Mesendoderm (in vitro differentiated cells): ENCODE measurements around the gene CANT1.

Experiments
- DNase-seq: peaks from one replicate; pipeline ENCODE4 v3.0.0; 2013
- H2AK5ac ChIP-seq: 2 replicates; pipeline ENCODE4 v1.6.1; 2013; ENCODE audit warnings: low read length, inconsistent platforms
- H2BK120ac ChIP-seq: 2 replicates; pipeline ENCODE4 v1.6.1; 2013; ENCODE audit warnings: low read depth, mild to moderate bottlenecking, low read length, moderate library complexity, mixed read lengths
- H2BK15ac ChIP-seq: replicated peaks from 2 replicates; pipeline ENCODE4 v1.6.1; 2013; ENCODE audit warnings: low read depth, mild to moderate bottlenecking, moderate library complexity
- H2BK5ac ChIP-seq: 2 replicates; pipeline ENCODE4 v1.6.1; 2013; ENCODE audit warnings: low read length, inconsistent platforms
- H3K18ac ChIP-seq: 2 replicates; pipeline ENCODE4 v1.6.1; 2013; ENCODE audit warnings: mild to moderate bottlenecking, low read length, mixed read lengths
- H3K23ac ChIP-seq: one replicate; pipeline ENCODE4 v1.6.1; 2013; ENCODE audit warnings: low read length
- H3K27ac ChIP-seq: 2 replicates; pipeline ENCODE4 v1.5.1; 2013; ENCODE audit warnings: low read depth, mild to moderate bottlenecking, inconsistent platforms, low read length, moderate library complexity
- H3K27me3 ChIP-seq: 2 replicates; pipeline ENCODE4 v1.6.1; 2013; ENCODE audit warnings: low read length, control low read depth, mild to moderate bottlenecking, inconsistent platforms; ENCODE audit not compliant: insufficient read depth, poor library complexity
- H3K36me3 ChIP-seq: 2 replicates; pipeline ENCODE4 v1.6.1; 2013; ENCODE audit warnings: low read length, inconsistent platforms; ENCODE audit not compliant: control insufficient read depth, insufficient read depth
- H3K4ac ChIP-seq: one replicate; pipeline ENCODE4 v1.6.1; 2013; ENCODE audit warnings: low read depth, mild to moderate bottlenecking, low read length, moderate library complexity
- H3K4me1 ChIP-seq: 2 replicates; pipeline ENCODE4 v1.6.1; 2013; ENCODE audit warnings: low read depth, low read length, inconsistent platforms; ENCODE audit not compliant: control insufficient read depth
- H3K4me2 ChIP-seq: 2 replicates; pipeline ENCODE4 v1.6.1; 2013; ENCODE audit warnings: low read length
- H3K4me3 ChIP-seq: 2 replicates; pipeline ENCODE4 v1.5.1; 2013; ENCODE audit warnings: mild to moderate bottlenecking, low read length
- H3K56ac ChIP-seq: one replicate; pipeline ENCODE4 v1.6.1; 2013; ENCODE audit warnings: low read length
- H3K79me1 ChIP-seq: 2 replicates; pipeline ENCODE4 v1.6.1; 2013; ENCODE audit warnings: low read length, inconsistent platforms
- H3K79me2 ChIP-seq: 2 replicates; pipeline ENCODE4 v1.6.1; 2013; ENCODE audit warnings: mild to moderate bottlenecking, low read length; ENCODE audit not compliant: control insufficient read depth, insufficient read depth
- H3K9ac ChIP-seq: 2 replicates; pipeline ENCODE4 v1.6.1; 2013; ENCODE audit warnings: low read length, inconsistent platforms
- H4K5ac ChIP-seq: one replicate; pipeline ENCODE4 v1.6.1; 2013; ENCODE audit warnings: low read length
- H4K8ac ChIP-seq: one replicate; pipeline ENCODE4 v1.6.1; 2013; ENCODE audit warnings: low read depth, mild to moderate bottlenecking, control low read depth, low read length, moderate library complexity
- WGBS: extraction: QIAGEN DNeasy Blood & Tissue Kit; methylation state at CpG from one replicate; pipeline ENCODE4 v1.1.7; 2013; ENCODE audit warnings: low lambda C conversion rate, missing lambda C conversion rate; ENCODE audit not compliant: insufficient coverage; ENCODE audit errors: extremely low coverage; 5-methylcytosine and 5-hydroxymethylcytosine counted together

CANT1 gene

DNA sequence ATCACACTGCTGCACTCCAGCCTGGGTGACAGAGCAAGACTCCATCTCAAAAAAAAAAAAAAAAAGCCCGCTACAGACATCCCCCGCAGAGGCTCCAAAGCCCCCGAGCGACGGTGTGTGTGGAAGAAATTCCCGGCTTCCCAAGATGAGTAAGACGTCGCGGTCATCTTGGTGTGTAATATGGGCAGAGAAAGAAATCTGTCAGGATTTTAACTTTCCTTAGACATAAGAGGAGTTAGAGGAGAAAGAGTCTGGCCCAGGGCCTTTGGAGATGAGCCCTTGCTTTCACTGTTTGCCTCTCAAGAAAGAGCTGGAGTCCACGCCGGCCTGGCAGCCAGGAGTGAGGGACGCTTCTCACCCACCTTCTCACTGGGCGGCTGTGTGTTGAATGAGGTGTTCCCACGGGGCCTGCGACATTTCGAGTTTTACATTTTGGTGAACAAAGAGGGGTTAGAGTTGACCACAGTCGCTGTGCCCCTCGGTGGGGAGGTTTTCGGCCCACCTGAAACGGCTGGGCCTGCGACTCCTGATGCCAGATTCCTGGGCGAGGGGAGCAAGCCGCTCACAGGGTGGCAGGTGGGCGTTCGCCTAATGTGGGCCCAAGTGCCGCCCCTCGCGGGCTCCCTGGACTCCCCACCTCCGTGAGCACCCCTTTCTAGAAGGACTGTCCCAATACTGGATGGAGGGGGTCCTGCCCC, 32.3 kb upstream of the CANT1 start:
- Histone ChIP-seq H2BK120ac (no peak overlapping the region), H2AK5ac (no peak overlapping the region), H3K27ac (no peak overlapping the region), H3K4ac (no peak overlapping the region), H3K4me2 (no peak overlapping the region), H3K18ac (no peak overlapping the region), H3K79me1 (no peaks in the 10 kb centered on the region), H3K9ac (no peak overlapping the region), H3K79me2 (no peaks in the 10 kb centered on the region), H3K56ac (no peak overlapping the region), H3K27me3 (no peaks in the 10 kb centered on the region), H2BK5ac (no peak overlapping the region), H3K4me3 (no peak overlapping the region), H3K4me1 (no peaks in the 10 kb centered on the region), H2BK15ac (no peak overlapping the region), H4K8ac (no peak overlapping the region), H3K36me3 (no peaks in the 10 kb centered on the region), H3K23ac (no peak overlapping the region), H4K5ac (no peak overlapping the region)
- WGBS: no CpG with 5 or more reads among the region's 29 CpGs
- DNase-seq: no peak

GRCh38 chr17:79041041-79041570, 31.5 kb upstream of the CANT1 start:
- no peak overlapping the region for H3K23ac ChIP-seq
- no peaks in the 10 kb centered on the region for H3K4me1 ChIP-seq
- H2AK5ac ChIP-seq: no peak overlapping the region
- no peak overlapping the region for H2BK120ac ChIP-seq
- no peak overlapping the region for H3K27ac ChIP-seq
- WGBS: no CpG with 5 or more reads among the region's 13 CpGs
- no peak overlapping the region for H3K4me3 ChIP-seq
- H3K4ac ChIP-seq: no peak overlapping the region
- no peak overlapping the region for H4K8ac ChIP-seq
- H3K79me1 ChIP-seq: no peaks in the 10 kb centered on the region
- no peak overlapping the region for H4K5ac ChIP-seq
- no peak for DNase-seq
- no peaks in the 10 kb centered on the region for H3K36me3 ChIP-seq
- H2BK15ac ChIP-seq: no peak overlapping the region
- H2BK5ac ChIP-seq: no peak overlapping the region
- no peak overlapping the region for H3K18ac ChIP-seq
- no peak overlapping the region for H3K9ac ChIP-seq
- H3K79me2 ChIP-seq: no peaks in the 10 kb centered on the region
- H3K4me2 ChIP-seq: no peak overlapping the region
- no peaks in the 10 kb centered on the region for H3K27me3 ChIP-seq
- no peak overlapping the region for H3K56ac ChIP-seq

DNA sequence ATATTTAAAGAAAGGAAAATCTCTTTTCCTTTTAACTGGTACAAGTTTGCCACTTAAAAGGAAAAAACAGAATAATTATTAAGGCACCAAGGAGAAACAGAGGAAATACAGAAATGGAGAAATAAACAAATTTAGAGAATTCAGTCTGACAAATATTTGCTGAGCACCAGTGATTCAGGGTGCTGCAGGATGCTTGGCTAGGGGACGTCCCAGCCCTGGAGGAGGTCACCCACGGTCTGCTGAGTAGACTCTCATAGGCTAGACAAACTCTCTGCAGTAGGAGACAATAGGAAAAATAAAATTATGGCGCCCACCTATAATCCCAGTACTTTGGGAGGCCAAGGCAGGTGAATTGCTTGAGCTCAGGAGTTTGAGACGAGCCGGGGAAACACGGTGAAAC, 30.3 kb upstream of the CANT1 start:
- no peaks in the 10 kb centered on the region for H3K36me3 ChIP-seq
- H3K79me2 ChIP-seq: no peaks in the 10 kb centered on the region
- H3K4me3 ChIP-seq: no peak overlapping the region
- H2BK5ac ChIP-seq: no peak overlapping the region
- H3K79me1 ChIP-seq: no peaks in the 10 kb centered on the region
- no peak overlapping the region for H4K8ac ChIP-seq
- H3K9ac ChIP-seq: no peak overlapping the region
- no peak overlapping the region for H2BK15ac ChIP-seq
- no peaks in the 10 kb centered on the region for H3K4me1 ChIP-seq
- no peak overlapping the region for H3K56ac ChIP-seq
- H2BK120ac ChIP-seq: no peak overlapping the region
- H3K4ac ChIP-seq: no peak overlapping the region
- no peak for DNase-seq
- no peak overlapping the region for H3K18ac ChIP-seq
- no CpG with 5 or more reads among the region's 6 CpGs for WGBS
- no peak overlapping the region for H2AK5ac ChIP-seq
- no peaks in the 10 kb centered on the region for H3K27me3 ChIP-seq
- H4K5ac ChIP-seq: no peak overlapping the region
- H3K27ac ChIP-seq: no peak overlapping the region
- H3K23ac ChIP-seq: no peak overlapping the region
- no peak overlapping the region for H3K4me2 ChIP-seq

DNA sequence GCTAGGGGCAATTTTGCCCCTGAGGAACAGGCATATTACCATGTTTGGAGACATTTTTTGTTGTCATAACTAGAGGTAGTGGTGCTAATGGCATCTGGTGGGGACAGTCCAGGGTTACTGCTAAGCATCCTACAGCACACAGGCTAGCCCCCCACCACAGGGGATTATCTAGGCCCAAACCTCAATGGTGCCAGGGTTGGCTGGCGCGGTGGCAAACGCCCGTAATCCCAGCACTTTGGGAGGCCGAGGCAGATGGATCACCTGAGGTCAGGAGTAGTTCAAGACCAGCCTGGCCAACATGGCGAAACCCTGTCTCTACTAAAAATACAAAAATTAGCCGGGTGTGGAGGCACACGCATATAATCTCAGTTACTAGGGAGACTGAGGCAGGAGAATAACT, 29.6 kb upstream of the CANT1 start:
- no peak overlapping the region for H3K27ac ChIP-seq
- H2BK15ac ChIP-seq: no peak overlapping the region
- H3K79me2 ChIP-seq: no peaks in the 10 kb centered on the region
- no peak overlapping the region for H3K18ac ChIP-seq
- H3K4me2 ChIP-seq: no peak overlapping the region
- no peaks in the 10 kb centered on the region for H3K79me1 ChIP-seq
- no peaks in the 10 kb centered on the region for H3K4me1 ChIP-seq
- H3K56ac ChIP-seq: no peak overlapping the region
- no peaks in the 10 kb centered on the region for H3K27me3 ChIP-seq
- no peak overlapping the region for H3K4me3 ChIP-seq
- H4K8ac ChIP-seq: no peak overlapping the region
- no peak overlapping the region for H4K5ac ChIP-seq
- no peak overlapping the region for H2BK120ac ChIP-seq
- no peak overlapping the region for H3K4ac ChIP-seq
- WGBS: no CpG with 5 or more reads among the region's 8 CpGs
- H3K36me3 ChIP-seq: no peaks in the 10 kb centered on the region
- no peak overlapping the region for H2AK5ac ChIP-seq
- H3K9ac ChIP-seq: no peak overlapping the region
- no peak for DNase-seq
- H3K23ac ChIP-seq: no peak overlapping the region
- no peak overlapping the region for H2BK5ac ChIP-seq

DNA sequence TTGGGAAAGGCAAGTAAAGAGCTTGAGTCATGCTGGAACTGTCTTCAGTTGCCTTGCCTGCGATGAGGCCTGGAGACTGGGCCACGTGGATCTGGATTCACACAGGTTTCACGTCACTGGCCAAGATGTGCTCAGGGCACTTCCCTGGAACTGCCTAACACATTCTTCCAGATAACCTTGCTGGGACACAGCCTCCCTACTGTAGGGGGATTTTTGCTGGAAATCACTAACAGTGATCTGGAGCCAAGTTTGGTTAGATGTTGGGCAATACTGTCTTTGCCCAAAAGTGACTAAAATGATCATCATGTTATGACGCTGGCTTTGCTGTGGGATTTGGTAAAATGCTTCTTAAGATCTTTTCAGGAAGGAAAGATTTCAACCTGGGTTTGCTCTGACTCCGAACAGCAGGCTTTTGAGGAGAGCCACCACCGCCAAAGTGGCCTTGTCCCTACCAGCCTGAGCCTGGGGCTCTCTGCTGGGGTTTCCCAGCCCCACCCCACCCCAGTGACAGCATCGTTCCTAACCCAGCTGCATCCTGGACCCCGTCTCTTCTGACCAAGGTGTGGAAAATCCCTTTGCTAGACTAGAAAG, 29.1 kb upstream of the CANT1 start:
- no peak overlapping the region for H3K56ac ChIP-seq
- no peak overlapping the region for H2BK5ac ChIP-seq
- no peak overlapping the region for H2BK120ac ChIP-seq
- WGBS: no CpG with 5 or more reads among the region's 8 CpGs
- no peak overlapping the region for H3K9ac ChIP-seq
- H2AK5ac ChIP-seq: no peak overlapping the region
- H3K4me2 ChIP-seq: no peak overlapping the region
- H4K5ac ChIP-seq: no peak overlapping the region
- no peaks in the 10 kb centered on the region for H3K27me3 ChIP-seq
- no peaks in the 10 kb centered on the region for H3K79me2 ChIP-seq
- H3K4me1 ChIP-seq: no peaks in the 10 kb centered on the region
- no peak for DNase-seq
- H2BK15ac ChIP-seq: no peak overlapping the region
- no peaks in the 10 kb centered on the region for H3K36me3 ChIP-seq
- no peak overlapping the region for H4K8ac ChIP-seq
- H3K27ac ChIP-seq: no peak overlapping the region
- H3K23ac ChIP-seq: no peak overlapping the region
- no peaks in the 10 kb centered on the region for H3K79me1 ChIP-seq
- no peak overlapping the region for H3K4me3 ChIP-seq
- H3K4ac ChIP-seq: no peak overlapping the region
- H3K18ac ChIP-seq: no peak overlapping the region
